ENCODE measurements around the gene MCM8.

GRCh38 chr20:5979801-5980200 is 29.3 kb downstream of the MCM8 start:
- TF ChIP-seq CTCF (IDR thresholded peaks at IDR 0.05; ENCODE audit: low read depth, low read length, missing input control): no peak
- no peak for TF ChIP-seq GABPA (IDR thresholded peaks at IDR 0.05 in 1 of 2, conservative IDR thresholded peaks at IDR 0.05 in 1 of 2)
- TF ChIP-seq, protein P1, sequence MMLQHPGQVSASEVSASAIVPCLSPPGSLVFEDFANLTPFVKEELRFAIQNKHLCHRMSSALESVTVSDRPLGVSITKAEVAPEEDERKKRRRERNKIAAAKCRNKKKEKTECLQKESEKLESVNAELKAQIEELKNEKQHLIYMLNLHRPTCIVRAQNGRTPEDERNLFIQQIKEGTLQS (IDR thresholded peaks at IDR 0.05): no peak
- TF ChIP-seq TAF1 (conservative IDR thresholded peaks at IDR 0.05): no peak
- TF ChIP-seq, protein P2, sequence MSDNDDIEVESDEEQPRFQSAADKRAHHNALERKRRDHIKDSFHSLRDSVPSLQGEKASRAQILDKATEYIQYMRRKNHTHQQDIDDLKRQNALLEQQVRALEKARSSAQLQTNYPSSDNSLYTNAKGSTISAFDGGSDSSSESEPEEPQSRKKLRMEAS (IDR thresholded peaks at IDR 0.05): no peak

Measured in liver (tissue), 3 donors.